B cell (primary cell): ENCODE measurements around the gene IFT122. TPM values are rescaled to one million over a fixed set of nuclear protein-coding genes. Genes with fewer than 3 reads are reported as not detected.

Experiments used
- ATAC-seq: fragments of 200-7000 bp; cut with Tn5 transposase; one replicate; pipeline ENCODE4 v1.10.0; 2021; ENCODE audit warnings: low read depth, mild to moderate bottlenecking, moderate number of reproducible peaks, moderate library complexity
- CTCF ChIA-PET: fragments of 350-600 bp; sonication (Branson Sonifier 250); formaldehyde crosslinking; loops from one replicate; lab custom pipeline; 2021; ENCODE audit warnings: antibody characterized with exemption, inconsistent platforms; lab: Charles Lee
- POLR2A ChIA-PET: fragments of 350-600 bp; sonication (Branson Sonifier 250); formaldehyde crosslinking; loops from one replicate; lab custom pipeline; 2021; ENCODE audit warnings: antibody characterized with exemption; lab: Charles Lee
- DNase-seq: peaks from one replicate; pipeline ENCODE4 v3.0.0; 2013
- H2AFZ ChIP-seq: 2 replicates; pipeline ENCODE4 v1.6.1; 2012; ENCODE audit warnings: mild to moderate bottlenecking, low read depth, low read length; ENCODE audit not compliant: insufficient read depth, poor library complexity, severe bottlenecking
- H3K27ac ChIP-seq, 2 donors: 1 replicate in 1 of 2; 2 replicates in 1 of 2; pipeline ENCODE4 v1.5.1; 2012 to 2013; ENCODE audit warnings: low read length in 2 of 2, mild to moderate bottlenecking in 2 of 2, moderate library complexity in 1 of 2
- H3K27me3 ChIP-seq, 4 experiments: fragments of 200-600 bp in 1 of 4; sonication (generic) in 1 of 4; replicated peaks in 1 of 4; 1 replicate in 2 of 4; 2 replicates in 2 of 4; pipeline versions ENCODE4 v1.6.1 to v1.7.0; 2013 to 2016; ENCODE audit warnings: low read length in 3 of 4, mild to moderate bottlenecking in 2 of 4, mixed read lengths in 1 of 4, moderate library complexity in 1 of 4; ENCODE audit not compliant: insufficient read depth in 4 of 4, control insufficient read depth in 3 of 4; ENCODE audit errors: control extremely low read depth in 1 of 4
- H3K36me3 ChIP-seq, 2 experiments: replicated peaks in 1 of 2; 1 replicate in 1 of 2; 2 replicates in 1 of 2; pipeline versions ENCODE4 v1.6.1 to v1.7.1; 2013; ENCODE audit warnings: low read length in 1 of 2; ENCODE audit not compliant: insufficient read depth in 2 of 2, control insufficient read depth in 1 of 2; ENCODE audit errors: control extremely low read depth in 1 of 2, extremely low read depth in 1 of 2
- H3K4me1 ChIP-seq, 2 donors: fragments of 200-600 bp in 1 of 2; sonication (generic) in 1 of 2; 1 replicate in 1 of 2; 2 replicates in 1 of 2; pipeline versions ENCODE4 v1.5.1 to v1.6.1; 2013 to 2017; ENCODE audit warnings: low read length in 2 of 2; ENCODE audit not compliant: control insufficient read depth in 2 of 2, insufficient read depth in 2 of 2
- H3K4me2 ChIP-seq: replicated peaks from 2 replicates; pipeline ENCODE3; 2012; ENCODE audit warnings: mild to moderate bottlenecking, low read depth, low read length; ENCODE audit not compliant: poor library complexity, severe bottlenecking
- H3K4me3 ChIP-seq, 5 experiments: fragments of 200-600 bp in 1 of 5; sonication (generic) in 1 of 5; 1 replicate in 3 of 5; 2 replicates in 2 of 5; pipeline versions ENCODE4 v1.5.1 to v1.7.0; 2011 to 2016; ENCODE audit warnings: low read length in 4 of 5, mild to moderate bottlenecking in 4 of 5, low read depth in 2 of 5, control low read depth in 1 of 5, moderate library complexity in 1 of 5; ENCODE audit not compliant: insufficient read depth in 1 of 5; ENCODE audit errors: control extremely low read depth in 1 of 5, extremely low read depth in 1 of 5
- H3K79me2 ChIP-seq: fragments of 200-600 bp; sonication (generic); one replicate; pipeline ENCODE4 v1.6.0; 2016; ENCODE audit warnings: low read length; ENCODE audit not compliant: control insufficient read depth, insufficient read depth
- H3K9ac ChIP-seq: fragments of 200-600 bp; sonication (generic); 2 replicates; pipeline ENCODE4 v1.6.1; 2017; ENCODE audit warnings: mild to moderate bottlenecking, low read length, moderate library complexity
- H3K9me3 ChIP-seq, 3 donors: one replicate each; pipeline versions ENCODE4 v1.6.1 to v1.7.1; 2013; ENCODE audit warnings: low read length in 2 of 3; ENCODE audit not compliant: control insufficient read depth in 2 of 3, insufficient read depth in 1 of 3; ENCODE audit errors: control extremely low read depth in 1 of 3
- H4K20me1 ChIP-seq: 2 replicates; pipeline ENCODE4 v1.6.0; 2012; ENCODE audit warnings: mild to moderate bottlenecking, low read length; ENCODE audit not compliant: insufficient read depth, control insufficient read depth, poor library complexity, severe bottlenecking
- H3K27ac Mint-ChIP-seq: one replicate; pipeline ENCODE4 v1.8.0; 2021; ENCODE audit warnings: mixed read lengths
- H3K27me3 Mint-ChIP-seq: one replicate; pipeline ENCODE4 v1.8.0; 2021; ENCODE audit warnings: mixed read lengths
- H3K4me1 Mint-ChIP-seq: one replicate; pipeline ENCODE4 v1.8.0; 2021; ENCODE audit warnings: mixed read lengths
- H3K4me3 Mint-ChIP-seq: one replicate; pipeline ENCODE4 v1.8.0; 2021; ENCODE audit warnings: mixed read lengths
- H3K9me3 Mint-ChIP-seq: one replicate; pipeline ENCODE4 v1.8.0; 2022; ENCODE audit warnings: mixed read lengths; ENCODE audit not compliant: insufficient read depth
- CTCF ChIP-seq: fragments of 200-600 bp; IDR thresholded peaks from one replicate; pipeline ENCODE4 v1.8.0; 2022; ENCODE audit warnings: antibody characterized with exemption, mild to moderate bottlenecking
- EZH2 ChIP-seq: IDR thresholded peaks from 2 replicates; pipeline ENCODE4 v1.6.1; 2012; ENCODE audit warnings: borderline replicate concordance, low read depth, mild to moderate bottlenecking, moderate library complexity, low read length; ENCODE audit not compliant: insufficient read depth, poor library complexity, severe bottlenecking
- WGBS: methylation state at CpG from one replicate; pipeline ENCODE4 v1.1.5; 2013; ENCODE audit warnings: missing lambda C conversion rate; ENCODE audit not compliant: insufficient coverage; 5-methylcytosine and 5-hydroxymethylcytosine counted together
- intact Hi-C: fragments of 100-400 bp; cut with micrococcal nuclease; formaldehyde crosslinking; loops from one replicate; pipeline ENCODE4 v1.10.0; 2022
- polyA plus RNA-seq: library from polyadenylated mRNA; depleted of rRNA; stranded (reverse); fragments of >200 nt; gene quantifications from 2 replicates; pipeline ENCODE4 v1.2.3, GENCODE V29; 2012
- total RNA-seq, 2 donors: library from RNA; stranded (reverse); fragments of 120-200 nt in 1 of 2; gene quantifications; 1 replicate in 1 of 2; 2 replicates in 1 of 2; pipeline versions ENCODE4 v1.2.3 to v1.2.4, GENCODE V29; 2013 to 2022

Gene IFT122
- total and polyA plus RNA-seq, 2 donors (not counting 1 experiment from before 2014, with no cell fraction given) = 14.0 to 34.3 TPM

GRCh38 chr3:129528589-129529100 is 88.6 kb downstream of the IFT122 start, which contains the start of gene RHO:
Gene RHO, plus strand, starts transcription at chr3:129528639. Its CDS starts 95 bp downstream, at chr3:129528734.
- WGBS = 93% methylated on average over 14 of the region's 18 CpGs

More at GRCh38 chr3:129528589-129529100, 88.6 kb downstream of the IFT122 start, which contains the start of gene RHO:
- intact Hi-C loops = no loop called here
- peaks cover 10 to 21% of the 10 kb centered on the region in 2 donors for H3K4me1 ChIP-seq
- H3K9me3 Mint-ChIP-seq = no peaks in the 10 kb centered on the region
- ATAC-seq (no peak), DNase-seq (no peak)
- peak within 1 kb of the TSS; percentile 20 for H3K27ac Mint-ChIP-seq
- H3K36me3 ChIP-seq = no peaks in the 10 kb centered on the region
- H3K79me2 ChIP-seq = no peaks in the 10 kb centered on the region
- no peaks in the 10 kb centered on the region for H3K9me3 ChIP-seq
- H3K4me3 ChIP-seq = no peak within 1 kb of the TSS
- no peak within 1 kb of the TSS for H3K27ac ChIP-seq
- POLR2A ChIA-PET = interaction anchor here (0.6 kb wide), 1 partner anchor 48 kb away, joined by 3 read pairs; no protein-coding TSS in a partner anchor
- TF ChIP-seq CTCF (no peak), EZH2 (no peak)
- H2AFZ ChIP-seq = no peak within 1 kb of the TSS
- CTCF ChIA-PET = interaction anchor here (0.7 to 2.5 kb wide), 2 partner anchors 48 to 405 kb away, joined by 3 to 8 read pairs; no protein-coding TSS in a partner anchor
- H3K4me2 ChIP-seq = no peak within 1 kb of the TSS
- H3K9ac ChIP-seq = no peak within 1 kb of the TSS
- H4K20me1 ChIP-seq = no peaks in the 10 kb centered on the region
- H3K27me3 Mint-ChIP-seq = peaks cover 3% of the 10 kb centered on the region
- no peak within 1 kb of the TSS for H3K4me3 Mint-ChIP-seq
- peaks cover 21% of the 10 kb centered on the region for H3K4me1 Mint-ChIP-seq
- peaks cover 0 to 2% (median 0%) of the 10 kb centered on the region in 4 experiments for H3K27me3 ChIP-seq
